Stomach (tissue), 4 donors: Measurements from ENCODE around the gene FXR2.

Experiments used
- CTCF ChIP-seq, 7 experiments: fragments of 450-650 bp in 4 of 7; fragments of 200-600 bp in 3 of 7; sonication (generic) in 3 of 7; IDR thresholded peaks; one replicate each; pipeline ENCODE4 v1.5.1; 2016 to 2019; ENCODE audit warnings: antibody characterized with exemption in 7 of 7, control low read depth in 2 of 7, mild to moderate bottlenecking in 1 of 7
- POLR2A ChIP-seq, 4 donors: fragments of 450-650 bp; IDR thresholded peaks; one replicate each; pipeline ENCODE4 v1.6.1; 2016; ENCODE audit warnings: antibody characterized with exemption in 4 of 4, control low read depth in 2 of 4, mild to moderate bottlenecking in 1 of 4, moderate library complexity in 1 of 4

- TF ChIP-seq CTCF (IDR thresholded peaks at IDR 0.05) (no peak), POLR2A (IDR thresholded peaks at IDR 0.05) (no peak)
Observed at GRCh38 chr17:7644775-7645174, 30.1 kb upstream of the FXR2 start.
